Hindlimb muscle (tissue), 1 donor: ENCODE data around the gene GDA. TPM values are rescaled to one million over a fixed set of nuclear protein-coding genes. Genes with fewer than 3 reads are reported as not detected.
A peak's percentile ranks its signal among the peaks of the same experiment; 100 is the strongest.

Experiments
- DNase-seq: peaks from one replicate; pipeline ENCODE4 v3.0.0-alpha.2; 2013
- polyA plus RNA-seq: library from polyadenylated mRNA; unstranded; fragments of 120-200 nt; gene quantifications from one replicate; pipeline ENCODE4 v1.2.1, GENCODE V29; 2013; ENCODE audit not compliant: insufficient read length

The GDA gene
- polyA plus RNA-seq, 1 donor: 0.30 TPM

DNA sequence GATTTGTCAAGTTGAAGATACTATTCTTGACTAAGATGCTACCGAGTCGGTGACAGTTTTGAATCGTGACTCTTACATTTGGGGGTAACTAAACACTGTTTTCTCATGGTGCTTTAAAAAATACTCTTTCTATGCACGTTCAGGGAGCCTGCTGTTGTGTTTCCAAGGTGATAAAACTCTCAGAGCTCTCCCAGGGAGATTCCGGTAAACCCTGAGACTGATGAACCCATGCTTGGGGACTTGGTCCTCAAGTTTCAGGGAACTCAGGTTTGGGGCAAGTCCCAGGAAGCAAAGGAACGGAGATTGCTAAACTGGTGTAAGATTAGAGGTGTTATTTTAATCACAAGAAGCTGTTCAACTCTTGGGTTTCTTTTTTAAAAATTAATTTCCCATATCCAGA is 1.4 kb downstream of the GDA start:
- DNase-seq: no peak

- no peak for DNase-seq
Measured at GRCh38 chr9:72151104-72151503, 1.9 kb downstream of the GDA start.

DNA sequence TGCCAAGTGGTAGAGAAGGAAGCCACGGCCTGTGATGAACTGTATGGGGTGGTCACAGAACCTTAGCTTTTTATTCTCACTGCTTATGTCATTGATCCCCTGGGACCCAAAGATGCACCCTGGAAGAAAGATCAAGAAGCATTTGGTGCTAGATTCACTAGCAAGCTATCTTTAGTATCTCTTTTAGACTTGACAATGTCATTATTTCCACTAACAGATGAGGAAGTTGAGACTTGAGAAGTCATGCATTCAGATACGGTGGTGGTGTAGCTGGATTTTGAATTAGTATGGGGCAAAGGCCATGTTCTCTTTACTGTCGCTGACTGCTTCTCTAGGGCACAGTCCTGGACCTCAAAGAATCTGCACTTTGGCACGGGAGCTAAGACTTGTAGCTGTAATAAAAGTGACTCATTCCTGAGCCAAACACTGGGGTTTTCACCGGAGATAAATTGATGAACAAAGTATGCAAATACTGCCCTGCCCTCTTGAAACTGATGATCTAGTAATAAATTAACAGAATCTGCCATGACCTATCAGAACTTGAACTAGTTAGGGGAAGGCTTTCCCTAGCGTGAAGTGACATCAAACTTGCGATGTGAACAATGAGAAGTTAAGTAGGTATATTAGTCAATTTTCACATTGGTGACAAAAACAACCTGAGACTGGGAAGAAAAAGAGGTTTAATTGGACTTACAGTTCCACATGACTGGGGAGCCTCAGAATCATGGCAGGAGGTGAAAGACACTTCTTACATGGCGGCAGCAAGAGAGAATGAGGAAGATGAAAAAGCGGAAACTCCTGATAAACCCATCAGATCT is 5.4 kb downstream of the GDA start:
- no peak for DNase-seq

- DNase-seq: no peak
Measured at GRCh38 chr9:72155301-72155700, 6.1 kb downstream of the GDA start.

- no peak for DNase-seq
Measured at GRCh38 chr9:72156586-72156985, 7.3 kb downstream of the GDA start.

DNA sequence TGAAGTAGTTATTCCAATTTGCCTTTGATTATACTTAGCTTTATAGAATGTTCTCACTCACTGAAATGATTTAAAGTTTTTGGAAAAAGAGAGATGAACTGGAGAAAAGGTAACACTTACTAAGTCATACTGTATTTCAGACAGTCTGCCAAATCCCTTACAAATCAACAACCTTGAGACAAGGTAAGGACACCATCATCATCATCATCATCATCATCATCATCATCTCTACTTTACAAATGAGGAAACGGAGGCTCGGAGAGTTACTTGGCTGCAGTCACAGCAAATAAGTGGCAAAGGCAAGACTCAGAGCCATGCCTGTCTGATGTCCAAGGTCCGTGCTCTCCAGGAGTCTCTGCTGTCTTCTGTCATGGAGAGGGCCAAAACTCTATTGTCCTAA is 9.4 kb downstream of the GDA start:
- DNase-seq: no peak

DNA sequence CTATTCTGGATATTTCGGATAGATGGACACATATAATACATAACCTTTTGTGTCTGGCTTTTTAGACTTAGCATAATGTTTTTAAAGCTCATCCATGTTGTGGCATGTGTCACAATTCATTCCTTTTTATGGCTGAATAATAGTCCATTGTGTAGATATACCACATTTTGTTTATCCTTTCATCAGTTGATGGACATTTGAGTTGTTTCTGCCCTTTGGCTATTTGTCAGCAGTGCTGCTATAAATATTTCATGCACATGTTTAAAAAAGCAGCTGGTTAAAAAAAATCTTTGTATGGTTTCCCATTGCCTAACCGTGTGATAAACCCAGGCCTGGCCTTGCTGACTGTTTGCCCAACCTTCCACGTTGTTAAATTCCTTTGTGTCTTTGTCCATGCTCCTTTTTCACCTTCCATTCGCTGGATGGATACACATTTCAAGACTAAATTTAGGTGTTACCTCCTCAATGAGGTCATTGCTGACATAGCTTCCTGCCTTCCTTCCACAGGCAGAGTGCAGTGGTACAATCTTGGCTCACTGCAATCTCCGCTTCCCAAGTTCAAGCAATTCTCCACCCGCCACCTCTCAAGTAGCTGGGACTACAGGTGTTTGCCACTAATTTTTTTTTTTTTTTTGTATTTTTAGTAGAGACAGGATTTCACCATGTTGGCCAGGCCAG is 11.3 kb downstream of the GDA start:
- DNase-seq: no peak

DNA sequence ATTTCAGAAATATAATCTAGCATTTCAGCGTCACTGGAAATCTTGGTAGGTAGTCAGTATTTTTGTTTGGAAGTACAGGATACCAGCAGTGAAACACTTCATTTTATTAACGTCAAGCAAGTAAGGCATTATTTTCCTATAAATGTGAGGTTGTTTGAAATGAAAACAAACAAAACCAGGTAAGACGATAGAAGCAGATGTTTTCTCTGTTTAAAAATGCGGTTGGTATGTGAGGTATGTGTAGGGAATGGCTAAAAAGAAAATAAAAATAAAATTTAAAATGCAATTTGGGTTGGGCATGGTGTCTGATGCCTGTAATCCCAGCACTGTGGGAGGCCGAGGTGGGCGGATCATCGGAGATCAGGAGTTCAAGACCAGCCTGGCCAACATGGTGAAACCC is 16.1 kb downstream of the GDA start:
- no peak for DNase-seq

GRCh38 chr9:72165821-72166547 is 16.7 kb downstream of the GDA start:
- no peak for DNase-seq

DNA sequence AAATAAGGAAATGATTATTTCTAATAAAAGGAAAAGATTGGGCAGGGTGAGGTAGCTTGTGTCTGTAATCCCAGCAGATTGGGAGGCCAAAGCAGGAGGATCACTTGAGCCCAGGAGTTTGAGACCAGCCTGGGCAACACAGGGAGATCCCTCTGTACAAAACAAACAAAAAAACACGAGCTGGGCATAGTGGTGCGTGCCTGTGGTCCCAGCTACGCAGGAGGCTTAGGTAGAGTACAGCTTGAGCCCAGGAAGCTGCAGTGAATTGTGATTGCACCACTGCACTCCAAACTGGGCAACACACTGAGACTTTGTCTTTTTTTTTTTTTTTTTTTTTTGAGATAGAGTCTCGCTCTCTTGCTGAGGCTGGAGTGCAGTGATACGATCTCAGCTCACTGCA is 18.8 kb downstream of the GDA start:
- DNase-seq: no peak

DNA sequence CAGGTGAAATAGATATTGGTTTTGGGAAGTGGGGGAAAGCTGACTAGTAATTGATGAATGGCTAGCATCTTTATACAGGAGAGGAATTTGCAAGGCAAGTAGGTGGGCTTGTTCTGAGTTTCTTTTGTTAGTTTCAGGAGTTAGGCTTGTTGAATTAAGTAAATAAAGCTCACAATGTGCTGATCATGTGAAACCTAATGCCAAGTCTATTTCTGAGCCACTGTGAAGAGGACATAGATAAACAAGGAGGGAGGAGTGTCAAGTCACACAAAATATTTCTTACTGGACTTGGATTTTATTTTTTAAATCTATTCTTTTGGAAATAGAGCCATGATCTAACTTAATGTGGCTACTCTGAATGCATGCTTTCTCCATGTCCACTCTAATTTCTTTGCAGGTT is 19.9 kb downstream of the GDA start:
- no peak for DNase-seq

DNA sequence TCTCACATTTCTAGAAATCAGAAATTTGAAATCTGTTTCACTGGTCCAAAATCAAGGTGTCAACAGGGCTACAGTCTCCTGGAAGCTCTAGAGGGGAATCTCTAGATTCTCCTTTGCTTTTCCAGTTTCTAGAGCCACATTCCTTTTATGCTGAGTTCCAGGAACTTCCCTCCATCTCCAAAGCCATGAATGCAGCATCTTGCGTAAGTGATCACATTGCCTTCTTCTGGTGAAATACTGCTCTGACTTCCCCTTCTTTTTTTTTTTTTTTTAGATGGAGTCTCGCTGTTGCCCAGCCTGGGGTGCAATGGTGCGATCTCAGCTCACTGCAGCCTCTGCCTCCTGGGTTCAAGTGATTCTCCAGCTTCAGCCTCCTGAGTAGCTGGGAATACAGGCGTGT is 23.8 kb downstream of the GDA start:
- no peak for DNase-seq

GRCh38 chr9:72185561-72185960 is 36.3 kb downstream of the GDA start:
- peak; percentile 13 for DNase-seq

GRCh38 chr9:72187121-72187695 is 38.0 kb downstream of the GDA start:
- no peak for DNase-seq

GRCh38 chr9:72188232-72188631 is 39.0 kb downstream of the GDA start:
- no peak for DNase-seq

DNA sequence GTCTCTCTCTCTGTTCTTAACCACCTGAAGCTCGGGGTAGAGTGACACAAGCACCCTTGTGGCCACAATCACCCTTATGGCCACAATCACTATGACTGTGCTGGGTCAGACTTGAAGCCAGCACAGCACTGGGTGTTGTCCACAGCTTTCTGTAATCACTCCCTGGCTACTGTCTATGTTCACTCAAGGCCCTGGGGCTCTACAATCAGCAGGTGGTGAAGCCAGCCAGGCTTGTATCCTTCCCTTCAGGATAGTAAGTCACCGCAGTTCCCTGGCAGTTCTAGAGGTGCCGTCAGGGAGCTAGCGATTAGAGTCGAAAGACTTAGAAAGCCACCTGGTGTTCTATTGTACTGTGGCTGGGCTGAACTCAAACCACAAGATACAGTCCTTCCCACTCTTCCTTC is 44.2 kb downstream of the GDA start:
- no peak for DNase-seq

GRCh38 chr9:72199238-72199637 is 50.0 kb downstream of the GDA start:
- DNase-seq: no peak

- no peak for DNase-seq
Measured at GRCh38 chr9:72200452-72200851, 51.2 kb downstream of the GDA start.

GRCh38 chr9:72202009-72202408 is 52.8 kb downstream of the GDA start:
- no peak for DNase-seq

- DNase-seq: peak; percentile 7
Measured at GRCh38 chr9:72203205-72203803, 54.1 kb downstream of the GDA start.

DNA sequence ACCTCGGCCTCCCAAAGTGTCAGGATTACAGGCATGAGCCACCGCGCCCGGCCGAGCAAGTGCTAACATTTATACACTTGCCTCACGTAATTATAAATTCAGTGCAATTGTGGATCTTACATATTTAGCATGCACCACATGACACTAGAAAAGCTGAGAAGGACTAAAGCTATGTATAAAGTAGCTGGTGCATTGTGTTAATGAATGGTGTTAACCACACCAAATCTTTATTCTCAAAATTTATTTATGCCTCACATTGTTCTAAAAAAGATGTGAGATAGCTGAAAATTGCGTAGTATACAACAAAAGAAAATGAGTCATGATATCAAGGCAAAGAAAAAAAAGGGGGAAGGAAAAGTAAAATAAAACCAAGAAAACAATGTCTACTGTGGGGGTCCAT is 54.8 kb downstream of the GDA start:
- no peak for DNase-seq

- DNase-seq: no peak
Measured at GRCh38 chr9:72205513-72205912, 56.3 kb downstream of the GDA start.

DNA sequence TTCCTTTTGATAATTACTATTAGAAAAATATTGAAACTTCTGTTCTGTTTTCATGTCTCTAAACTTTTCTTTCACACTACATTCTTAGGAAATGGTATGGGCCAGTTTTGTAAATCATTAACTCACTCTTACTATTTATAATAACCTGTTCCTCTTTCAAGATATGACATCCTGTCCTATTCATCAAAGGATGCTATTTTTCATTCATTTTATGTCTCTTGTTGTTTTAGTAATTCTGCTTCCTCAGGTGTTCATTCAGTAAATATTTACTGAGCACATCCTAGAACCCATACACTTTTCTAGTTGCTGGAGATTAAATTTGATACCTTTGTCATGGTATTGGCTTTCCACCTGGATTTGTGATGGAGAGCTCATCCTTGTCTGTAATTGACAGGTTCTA is 58.0 kb downstream of the GDA start:
- no peak for DNase-seq
